Measurements from ENCODE around the gene WASF3. TPM values are rescaled to one million over a fixed set of nuclear protein-coding genes. Genes with fewer than 3 reads are reported as not detected.

WASF3 gene
- total and polyA plus RNA-seq, 2 experiments from 2014 or later, result 17.3 to 34.5 TPM

DNA sequence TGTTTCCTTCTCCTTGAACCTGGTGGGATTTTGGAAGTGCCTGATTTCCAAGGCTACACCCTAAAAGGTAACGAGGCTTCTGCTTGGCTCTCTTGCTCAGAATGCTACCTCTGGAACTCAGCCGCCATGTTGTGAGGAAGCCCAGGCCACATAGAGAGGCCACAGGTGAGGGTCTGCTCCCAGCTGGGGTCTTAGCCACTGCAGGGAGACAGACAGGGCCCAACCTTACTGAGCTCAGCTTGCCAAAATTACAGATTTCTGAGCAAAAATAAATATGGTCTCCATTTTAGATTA, 141.7 kb downstream of the WASF3 start:
- TF ChIP-seq, protein P1, sequence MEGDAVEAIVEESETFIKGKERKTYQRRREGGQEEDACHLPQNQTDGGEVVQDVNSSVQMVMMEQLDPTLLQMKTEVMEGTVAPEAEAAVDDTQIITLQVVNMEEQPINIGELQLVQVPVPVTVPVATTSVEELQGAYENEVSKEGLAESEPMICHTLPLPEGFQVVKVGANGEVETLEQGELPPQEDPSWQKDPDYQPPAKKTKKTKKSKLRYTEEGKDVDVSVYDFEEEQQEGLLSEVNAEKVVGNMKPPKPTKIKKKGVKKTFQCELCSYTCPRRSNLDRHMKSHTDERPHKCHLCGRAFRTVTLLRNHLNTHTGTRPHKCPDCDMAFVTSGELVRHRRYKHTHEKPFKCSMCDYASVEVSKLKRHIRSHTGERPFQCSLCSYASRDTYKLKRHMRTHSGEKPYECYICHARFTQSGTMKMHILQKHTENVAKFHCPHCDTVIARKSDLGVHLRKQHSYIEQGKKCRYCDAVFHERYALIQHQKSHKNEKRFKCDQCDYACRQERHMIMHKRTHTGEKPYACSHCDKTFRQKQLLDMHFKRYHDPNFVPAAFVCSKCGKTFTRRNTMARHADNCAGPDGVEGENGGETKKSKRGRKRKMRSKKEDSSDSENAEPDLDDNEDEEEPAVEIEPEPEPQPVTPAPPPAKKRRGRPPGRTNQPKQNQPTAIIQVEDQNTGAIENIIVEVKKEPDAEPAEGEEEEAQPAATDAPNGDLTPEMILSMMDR (IDR thresholded peaks at IDR 0.05; ENCODE audit: low read depth, low read length), result no peak
- no peak overlapping the region for H3K4me3 ChIP-seq
- no peak for DNase-seq (ENCODE audit: low read depth in 1 of 2, low spot score in 1 of 2)
- no peaks in the 10 kb centered on the region for H3K4me1 ChIP-seq (ENCODE audit: low read depth)
- no peaks in the 10 kb centered on the region for H3K9me3 ChIP-seq (ENCODE audit: low read depth)
- no peak overlapping the region for H3K27ac ChIP-seq
- no peaks in the 10 kb centered on the region for H3K36me3 ChIP-seq
- H3K27me3 ChIP-seq, result no peaks in the 10 kb centered on the region

- DNase-seq (ENCODE audit: low read depth in 1 of 2, low spot score in 1 of 2), result no peak
- H3K9me3 ChIP-seq (ENCODE audit: low read depth), result no peaks in the 10 kb centered on the region
- no peaks in the 10 kb centered on the region for H3K36me3 ChIP-seq
- no peak overlapping the region for H3K27ac ChIP-seq
- TF ChIP-seq, protein P1 (IDR thresholded peaks at IDR 0.05; ENCODE audit: low read depth, low read length), result no peak
- H3K4me3 ChIP-seq, result no peak overlapping the region
- H3K4me1 ChIP-seq (ENCODE audit: low read depth), result no peaks in the 10 kb centered on the region
- no peaks in the 10 kb centered on the region for H3K27me3 ChIP-seq
Measured at GRCh38 chr13:26705536-26705935, 148.1 kb downstream of the WASF3 start.

DNA sequence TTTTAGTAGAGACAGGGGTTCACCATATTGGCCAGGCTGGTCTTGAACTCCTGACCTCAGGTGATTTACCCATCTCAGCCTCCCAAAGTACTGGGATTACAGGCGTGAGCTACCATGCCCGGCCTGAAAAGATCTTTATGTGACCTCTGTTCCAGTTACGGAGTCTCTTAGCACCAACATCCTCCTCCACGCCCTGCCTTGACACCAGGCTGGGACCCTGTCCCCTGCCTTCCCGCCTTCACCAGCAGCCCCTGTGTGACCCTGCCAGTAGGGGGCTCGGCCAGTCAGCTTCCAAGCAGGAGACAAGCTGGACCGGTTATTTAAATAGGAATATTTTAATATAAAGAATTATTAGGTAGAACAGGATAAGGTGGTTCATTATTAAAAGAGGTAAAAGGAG, 148.9 kb downstream of the WASF3 start:
- TF ChIP-seq, protein P1 (IDR thresholded peaks at IDR 0.05; ENCODE audit: low read depth, low read length), result no peak
- DNase-seq (ENCODE audit: low read depth in 1 of 2, low spot score in 1 of 2), result no peak

DNA sequence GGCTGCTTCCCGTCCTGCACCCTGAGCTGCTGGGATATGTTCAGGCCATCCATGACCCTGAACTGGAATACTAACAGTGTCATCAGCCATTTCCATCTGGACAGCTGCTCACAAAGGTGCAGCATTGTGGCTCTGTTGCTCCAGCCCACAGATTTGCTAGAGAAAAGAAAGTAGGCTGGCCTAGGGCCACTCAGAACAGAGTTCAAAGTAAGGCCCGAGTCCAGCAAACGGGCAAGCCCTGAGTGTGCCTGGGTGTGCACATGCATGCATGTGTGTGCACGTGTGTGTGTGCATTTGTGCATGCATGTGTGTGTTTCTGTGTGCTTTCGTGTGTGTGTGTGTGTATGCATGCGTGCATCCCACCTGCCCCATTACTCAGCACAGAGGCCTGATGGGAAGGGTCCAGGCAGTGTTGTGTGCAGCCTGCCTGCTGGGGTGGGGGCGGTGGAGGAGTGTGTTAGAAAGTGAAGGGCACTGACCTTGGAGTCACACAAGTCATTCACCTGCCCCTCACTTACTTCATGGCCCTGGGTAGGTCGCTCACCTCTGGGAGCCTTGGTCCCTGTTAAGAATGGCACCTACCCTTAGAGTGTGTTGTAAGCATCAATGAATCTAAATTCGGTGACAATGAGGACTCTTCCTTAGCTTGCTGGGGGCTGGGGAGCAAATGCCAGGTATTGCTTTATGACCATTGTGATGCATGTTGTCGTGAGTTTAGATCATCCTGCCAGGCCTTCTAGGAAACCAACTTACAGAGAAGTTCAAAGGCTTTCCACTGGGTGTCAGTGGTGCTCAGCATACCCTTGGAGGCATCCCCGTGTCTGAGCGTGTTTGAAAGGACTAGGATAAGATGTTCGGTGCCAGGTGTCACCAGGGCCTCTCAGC, 149.9 kb downstream of the WASF3 start:
- TF ChIP-seq, protein P1 (IDR thresholded peaks at IDR 0.05; ENCODE audit: low read depth, low read length), result peak; percentile 72

More for the DNA sequence above, 148.9 kb downstream of the WASF3 start:
- H3K4me3 ChIP-seq, result no peak overlapping the region
- no peaks in the 10 kb centered on the region for H3K36me3 ChIP-seq
- no peaks in the 10 kb centered on the region for H3K4me1 ChIP-seq (ENCODE audit: low read depth)
- H3K9me3 ChIP-seq (ENCODE audit: low read depth), result no peaks in the 10 kb centered on the region
- H3K27me3 ChIP-seq, result no peaks in the 10 kb centered on the region
- H3K27ac ChIP-seq, result no peak overlapping the region

GRCh38 chr13:26708007-26708297, 150.5 kb downstream of the WASF3 start:
- no peaks in the 10 kb centered on the region for H3K27me3 ChIP-seq
- DNase-seq (ENCODE audit: low read depth in 1 of 2, low spot score in 1 of 2), result no peak
- no peaks in the 10 kb centered on the region for H3K36me3 ChIP-seq
- no peak overlapping the region for H3K27ac ChIP-seq
- H3K9me3 ChIP-seq (ENCODE audit: low read depth), result no peaks in the 10 kb centered on the region
- TF ChIP-seq, protein P1 (IDR thresholded peaks at IDR 0.05; ENCODE audit: low read depth, low read length), result no peak
- H3K4me3 ChIP-seq, result no peak overlapping the region
- no peaks in the 10 kb centered on the region for H3K4me1 ChIP-seq (ENCODE audit: low read depth)

More for the DNA sequence above, 149.9 kb downstream of the WASF3 start:
- H3K36me3 ChIP-seq, result no peaks in the 10 kb centered on the region
- H3K27ac ChIP-seq, result no peak overlapping the region
- H3K27me3 ChIP-seq, result no peaks in the 10 kb centered on the region
- no peaks in the 10 kb centered on the region for H3K4me1 ChIP-seq (ENCODE audit: low read depth)
- peak; percentile 69 to 71 for DNase-seq (ENCODE audit: low read depth in 1 of 2, low spot score in 1 of 2)
- no peak overlapping the region for H3K4me3 ChIP-seq
- no peaks in the 10 kb centered on the region for H3K9me3 ChIP-seq (ENCODE audit: low read depth)
